ENCODE results near the gene TRIM37.

DNA sequence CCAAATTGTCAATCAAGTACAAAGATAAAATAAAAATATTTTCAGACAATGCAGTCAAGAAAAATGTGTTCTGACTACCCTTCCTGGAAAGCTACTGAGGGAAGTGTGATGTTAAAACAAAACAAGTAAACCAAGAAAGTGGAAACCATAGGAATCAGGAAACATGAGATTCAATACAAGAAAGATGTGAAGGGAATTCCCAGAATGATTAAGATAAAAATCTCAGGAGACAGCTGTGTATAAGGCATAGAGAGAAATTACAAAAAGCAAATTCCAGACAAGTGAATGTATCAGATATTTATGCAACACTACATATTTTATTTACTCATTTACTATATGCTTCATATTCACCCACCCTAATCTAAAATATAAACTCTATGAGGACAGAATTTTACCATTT is 32.2 kb downstream of the TRIM37 start:
- no peak for TF ChIP-seq CTCF (IDR thresholded peaks at IDR 0.05)
- TF ChIP-seq POLR2A (IDR thresholded peaks at IDR 0.05), result no peak

Measured in right lobe of liver (tissue), 4 donors.